Glutamatergic neuron (in vitro differentiated cells): ENCODE results near the gene DGKG. TPM values are rescaled to one million over a fixed set of nuclear protein-coding genes. Genes with fewer than 3 reads are reported as not detected.

Experiments used
- DNase-seq: peaks from one replicate; pipeline ENCODE4 v3.0.0; 2022
- H3K27ac Mint-ChIP-seq: one replicate; pipeline ENCODE4 v1.8.0; 2020; ENCODE audit warnings: mild to moderate bottlenecking, mixed read lengths, inconsistent platforms; ENCODE audit not compliant: unreplicated experiment
- H3K27me3 Mint-ChIP-seq: one replicate; pipeline ENCODE4 v1.8.0; 2020; ENCODE audit warnings: mild to moderate bottlenecking, moderate library complexity, mixed read lengths, inconsistent platforms; ENCODE audit not compliant: unreplicated experiment
- H3K36me3 Mint-ChIP-seq: one replicate; pipeline ENCODE4 v1.8.0; 2020; ENCODE audit warnings: mild to moderate bottlenecking, mixed read lengths, inconsistent platforms; ENCODE audit not compliant: unreplicated experiment
- H3K4me1 Mint-ChIP-seq: one replicate; pipeline ENCODE4 v1.8.0; 2020; ENCODE audit warnings: mild to moderate bottlenecking, low read depth, mixed read lengths, inconsistent platforms; ENCODE audit not compliant: unreplicated experiment
- H3K4me3 Mint-ChIP-seq: one replicate; pipeline ENCODE4 v1.8.0; 2020; ENCODE audit warnings: mild to moderate bottlenecking, mixed read lengths, inconsistent platforms; ENCODE audit not compliant: unreplicated experiment
- H3K9me3 Mint-ChIP-seq: one replicate; pipeline ENCODE4 v1.8.0; 2020; ENCODE audit warnings: mild to moderate bottlenecking, moderate library complexity, mixed read lengths, inconsistent platforms; ENCODE audit not compliant: unreplicated experiment
- CTCF ChIP-seq: fragments of 200-600 bp; sonication (generic); IDR thresholded peaks from one replicate; pipeline ENCODE4 v1.5.0; 2021; ENCODE audit not compliant: partially characterized antibody, unreplicated experiment
- total RNA-seq: library from RNA; stranded (reverse); fragmentation: NEBNext Ultra II Directional; extraction: Animal tissue kit (Norgen Biotek cat#: 25700); gene quantifications from one replicate; pipeline ENCODE4 v1.2.1, GENCODE V29; 2021; ENCODE audit not compliant: unreplicated experiment

The DGKG gene
- total RNA-seq, 1 donor from 2014 or later = 24.1 TPM

GRCh38 chr3:186333256-186333655, 28.8 kb downstream of the DGKG start:
- Mint-ChIP-seq H3K4me3 (no peak overlapping the region), H3K27ac (no peak overlapping the region), H3K27me3 (peaks cover 2% of the 10 kb centered on the region), H3K9me3 (peaks cover 4% of the 10 kb centered on the region), H3K4me1 (peaks cover 36% of the 10 kb centered on the region), H3K36me3 (no peaks in the 10 kb centered on the region)
- DNase-seq = no peak
- TF ChIP-seq CTCF = no peak

GRCh38 chr3:186330772-186331460, 31.1 kb downstream of the DGKG start:
- H3K27ac Mint-ChIP-seq = no peak overlapping the region
- peaks cover 2% of the 10 kb centered on the region for H3K27me3 Mint-ChIP-seq
- H3K9me3 Mint-ChIP-seq = peaks cover 4% of the 10 kb centered on the region
- DNase-seq = no peak
- no peak for TF ChIP-seq CTCF
- no peak overlapping the region for H3K4me3 Mint-ChIP-seq
- peaks cover 36% of the 10 kb centered on the region for H3K4me1 Mint-ChIP-seq
- no peaks in the 10 kb centered on the region for H3K36me3 Mint-ChIP-seq

- peak overlapping the region; percentile 88 for H3K27ac Mint-ChIP-seq
- no peak for DNase-seq
- TF ChIP-seq CTCF = no peak
- H3K27me3 Mint-ChIP-seq = peaks cover 2% of the 10 kb centered on the region
- H3K9me3 Mint-ChIP-seq = peaks cover 4% of the 10 kb centered on the region
- H3K4me3 Mint-ChIP-seq = no peak overlapping the region
- no peaks in the 10 kb centered on the region for H3K36me3 Mint-ChIP-seq
- peaks cover 39% of the 10 kb centered on the region for H3K4me1 Mint-ChIP-seq
Observed at GRCh38 chr3:186329589-186329988, 32.4 kb downstream of the DGKG start.

GRCh38 chr3:186327912-186328487, 34.0 kb downstream of the DGKG start:
- H3K4me1 Mint-ChIP-seq = peaks cover 37% of the 10 kb centered on the region
- no peak for DNase-seq
- H3K27me3 Mint-ChIP-seq = peaks cover 2% of the 10 kb centered on the region

More at GRCh38 chr3:186327912-186328487, 34.0 kb downstream of the DGKG start:
- no peak for TF ChIP-seq CTCF
- Mint-ChIP-seq H3K4me3 (no peak overlapping the region), H3K9me3 (peaks cover 4% of the 10 kb centered on the region), H3K36me3 (peaks cover 2% of the 10 kb centered on the region), H3K27ac (peak overlapping the region; percentile 53)
